Spleen (tissue), 11 donors: ENCODE results near the gene RUVBL1. TPM values are rescaled to one million over a fixed set of nuclear protein-coding genes. Genes with fewer than 3 reads are reported as not detected.

Source experiments
- DNase-seq: peaks from one replicate; pipeline ENCODE4 v3.0.0-alpha.2; 2020
- H3K27ac ChIP-seq, 8 donors: fragments of 200-600 bp; sonication (generic) in 7 of 8; 1 replicate in 4 of 8; 2 replicates in 4 of 8; pipeline versions ENCODE4 v1.5.0 to v1.8.0; 2016 to 2021; ENCODE audit warnings: inconsistent platforms in 4 of 8, mild to moderate bottlenecking in 4 of 8, moderate library complexity in 1 of 8
- H3K27me3 ChIP-seq, 7 donors: fragments of 200-600 bp; sonication (generic) in 6 of 7; replicated peaks in 1 of 7; 1 replicate in 4 of 7; 2 replicates in 3 of 7; pipeline versions ENCODE4 v1.5.0 to v1.8.0; 2016 to 2021; ENCODE audit warnings: inconsistent platforms in 3 of 7, mild to moderate bottlenecking in 1 of 7
- H3K36me3 ChIP-seq, 6 donors: fragments of 200-600 bp; sonication (generic) in 5 of 6; 1 replicate in 4 of 6; 2 replicates in 2 of 6; pipeline versions ENCODE4 v1.5.0 to v1.8.0; 2016 to 2021; ENCODE audit warnings: inconsistent platforms in 2 of 6
- H3K4me1 ChIP-seq, 6 donors: fragments of 200-600 bp; sonication (generic) in 5 of 6; 1 replicate in 3 of 6; 2 replicates in 3 of 6; pipeline versions ENCODE4 v1.5.0 to v1.8.0; 2016 to 2021; ENCODE audit warnings: inconsistent platforms in 3 of 6
- H3K4me3 ChIP-seq, 8 donors: fragments of 200-600 bp; sonication (generic) in 7 of 8; 1 replicate in 4 of 8; 2 replicates in 4 of 8; pipeline versions ENCODE4 v1.5.0 to v1.8.0; 2016 to 2021; ENCODE audit warnings: inconsistent platforms in 4 of 8, mild to moderate bottlenecking in 4 of 8, moderate library complexity in 2 of 8
- H3K9me3 ChIP-seq, 8 donors: fragments of 200-600 bp; sonication (generic) in 7 of 8; 1 replicate in 4 of 8; 2 replicates in 4 of 8; pipeline versions ENCODE4 v1.5.0 to v1.8.0; 2016 to 2021; ENCODE audit warnings: inconsistent platforms in 4 of 8
- POLR2A ChIP-seq, 3 donors: fragments of 450-650 bp; IDR thresholded peaks; one replicate each; pipeline ENCODE4 v1.5.1; 2017; ENCODE audit warnings: antibody characterized with exemption in 3 of 3, mild to moderate bottlenecking in 1 of 3
- POLR2AphosphoS5 ChIP-seq, 3 donors: sonication (generic); formaldehyde crosslinking; IDR thresholded peaks; one replicate each; pipeline ENCODE4 v1.5.1; 2017; ENCODE audit warnings: antibody characterized with exemption in 3 of 3
- WGBS, 5 donors: extraction: QIAGEN DNeasy Blood & Tissue Kit in 3 of 5; methylation state at CpG; one replicate each; pipeline versions ENCODE4 v1.1.5 to v1.1.7; 2013 to 2018; 5-methylcytosine and 5-hydroxymethylcytosine counted together
- intact Hi-C: fragments of 100-400 bp; cut with DNase I; formaldehyde crosslinking; loops from one replicate; pipeline ENCODE4 v1.15.0; 2023; ENCODE audit warnings: low total_unique reads
- polyA plus RNA-seq, 3 donors: library from polyadenylated mRNA; stranded (reverse); fragments of 200-250 nt; gene quantifications; one replicate each; pipeline ENCODE4 v1.2.1, GENCODE V29; 2013
- total RNA-seq, 7 donors: library from RNA; depleted of rRNA in 3 of 7; stranded (reverse); fragments of >200 nt in 3 of 7; fragmentation: NEBNext Ultra II Directional in 4 of 7; extraction: Animal tissue kit (Norgen Biotek cat#: 25700) in 4 of 7; gene quantifications; one replicate each; pipeline versions ENCODE4 v1.1.0 to v1.2.1, GENCODE V29; 2016 to 2021
- TF ChIP-seq, protein P1 (sequence below), 11 experiments: fragments of 200-600 bp in 7 of 11; fragments of 450-650 bp in 4 of 11; sonication (generic) in 4 of 11; IDR thresholded peaks in 8 of 11; conservative IDR thresholded peaks in 3 of 11; 1 replicate in 7 of 11; 2 replicates in 4 of 11; pipeline versions ENCODE4 v1.4.0 to v1.8.0; 2016 to 2021; ENCODE audit warnings: antibody characterized with exemption in 11 of 11, inconsistent platforms in 4 of 11, mild to moderate bottlenecking in 1 of 11
- donor health status: healthy with polysubstance abuse.
- donor health status: DM: no; HTN: no; CAD: no; lungs with moderate emphysema.
- donor health status: DM: no; HTN: no; CAD: no.
- donor health status: Bipolar disorder and iron deficiency.
- donor health status: healthy.
- donor health status: DM: no; HTN: no; CAD: no.
- donor health status: DM: yes; HTN: yes; CAD: no.

Gene RUVBL1
- total and polyA plus RNA-seq, 10 donors: 21.6 to 36.4 (median 29.4) TPM

DNA sequence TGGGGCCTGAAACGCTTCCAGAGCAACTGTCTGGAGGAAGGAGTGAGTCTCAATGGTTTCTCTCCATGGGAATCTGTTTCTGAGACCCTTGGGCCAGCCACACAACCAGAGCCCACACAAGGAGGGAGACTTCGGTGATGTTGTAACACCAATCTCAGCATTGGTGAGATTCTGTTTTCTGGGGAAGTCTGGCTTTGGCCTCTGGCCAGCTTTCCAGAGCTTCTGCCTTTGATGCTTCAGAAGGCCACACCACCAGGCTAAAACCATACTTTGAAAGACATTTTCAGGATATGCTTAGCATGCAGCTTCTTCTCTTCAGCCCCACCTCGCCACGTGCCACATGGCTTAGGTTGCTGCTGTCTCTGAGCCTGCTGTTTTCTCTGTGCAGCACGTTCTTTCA, 26.0 kb upstream of the RUVBL1 start:
- H3K27ac ChIP-seq: no peak overlapping the region
- no peaks in the 10 kb centered on the region for H3K36me3 ChIP-seq
- WGBS, 5 donors: 71 to 85% (median 74%) methylated on average over 5 of the region's 5 CpGs
- H3K4me1 ChIP-seq: peaks cover 7 to 22% (median 8%) of the 10 kb centered on the region in 6 donors
- DNase-seq: no peak
- no peak overlapping the region for H3K4me3 ChIP-seq
- H3K27me3 ChIP-seq: no peaks in the 10 kb centered on the region
- intact Hi-C loops: no loop called here
- TF ChIP-seq POLR2AphosphoS5 (IDR thresholded peaks at IDR 0.05) (no peak), POLR2A (IDR thresholded peaks at IDR 0.05) (no peak)
- TF ChIP-seq, protein P1, sequence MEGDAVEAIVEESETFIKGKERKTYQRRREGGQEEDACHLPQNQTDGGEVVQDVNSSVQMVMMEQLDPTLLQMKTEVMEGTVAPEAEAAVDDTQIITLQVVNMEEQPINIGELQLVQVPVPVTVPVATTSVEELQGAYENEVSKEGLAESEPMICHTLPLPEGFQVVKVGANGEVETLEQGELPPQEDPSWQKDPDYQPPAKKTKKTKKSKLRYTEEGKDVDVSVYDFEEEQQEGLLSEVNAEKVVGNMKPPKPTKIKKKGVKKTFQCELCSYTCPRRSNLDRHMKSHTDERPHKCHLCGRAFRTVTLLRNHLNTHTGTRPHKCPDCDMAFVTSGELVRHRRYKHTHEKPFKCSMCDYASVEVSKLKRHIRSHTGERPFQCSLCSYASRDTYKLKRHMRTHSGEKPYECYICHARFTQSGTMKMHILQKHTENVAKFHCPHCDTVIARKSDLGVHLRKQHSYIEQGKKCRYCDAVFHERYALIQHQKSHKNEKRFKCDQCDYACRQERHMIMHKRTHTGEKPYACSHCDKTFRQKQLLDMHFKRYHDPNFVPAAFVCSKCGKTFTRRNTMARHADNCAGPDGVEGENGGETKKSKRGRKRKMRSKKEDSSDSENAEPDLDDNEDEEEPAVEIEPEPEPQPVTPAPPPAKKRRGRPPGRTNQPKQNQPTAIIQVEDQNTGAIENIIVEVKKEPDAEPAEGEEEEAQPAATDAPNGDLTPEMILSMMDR (IDR thresholded peaks at IDR 0.05 in 8 of 11, conservative IDR thresholded peaks at IDR 0.05 in 3 of 11): no peak
- no peaks in the 10 kb centered on the region for H3K9me3 ChIP-seq

DNA sequence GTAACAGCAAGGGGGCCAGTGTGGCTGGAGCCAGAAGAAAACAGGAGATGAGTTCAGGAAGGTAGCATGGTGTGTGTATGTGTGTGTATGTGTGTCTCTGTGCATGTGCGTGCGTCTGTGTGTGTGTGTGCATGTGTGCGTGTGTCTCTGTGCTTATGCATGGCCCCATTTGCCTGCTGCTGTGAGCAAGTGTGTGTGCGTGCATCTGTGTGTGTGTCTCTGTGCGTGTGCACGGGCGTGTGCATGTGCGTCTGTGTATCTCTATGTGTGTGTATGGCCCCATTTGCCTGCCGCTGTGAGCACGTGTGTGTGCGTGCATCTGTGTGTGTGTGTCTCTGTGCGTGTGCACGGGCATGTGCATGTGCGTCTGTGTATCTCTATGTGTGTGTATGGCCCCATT, 22.6 kb upstream of the RUVBL1 start:
- H3K9me3 ChIP-seq: no peaks in the 10 kb centered on the region
- H3K36me3 ChIP-seq: no peaks in the 10 kb centered on the region
- WGBS, 5 donors: 90 to 98% (median 97%) methylated on average over 10 to 14 of the region's 14 CpGs
- no peaks in the 10 kb centered on the region for H3K27me3 ChIP-seq
- no peak for DNase-seq
- no peak overlapping the region for H3K4me3 ChIP-seq
- intact Hi-C loops: no loop called here
- no peak overlapping the region for H3K27ac ChIP-seq
- TF ChIP-seq POLR2A (IDR thresholded peaks at IDR 0.05): no peak
- TF ChIP-seq, protein P1 (IDR thresholded peaks at IDR 0.05 in 8 of 11, conservative IDR thresholded peaks at IDR 0.05 in 3 of 11): no peak
- peaks cover 0 to 16% (median 0%) of the 10 kb centered on the region in 6 donors for H3K4me1 ChIP-seq

- TF ChIP-seq POLR2A (IDR thresholded peaks at IDR 0.05): no peak
- TF ChIP-seq POLR2AphosphoS5 (IDR thresholded peaks at IDR 0.05): peak; percentile 8 to 43 (median 21)
- no peak for DNase-seq
- peak overlapping the region in 3 of 8 donors; percentile 47 to 60 (median 56) for H3K27ac ChIP-seq
- no peaks in the 10 kb centered on the region for H3K36me3 ChIP-seq
- intact Hi-C loops: no loop called here
- H3K4me1 ChIP-seq: peaks cover 0 to 16% (median 0%) of the 10 kb centered on the region in 6 donors
- H3K9me3 ChIP-seq: no peaks in the 10 kb centered on the region
- no peak overlapping the region for H3K4me3 ChIP-seq
- no peaks in the 10 kb centered on the region for H3K27me3 ChIP-seq
- 21 to 24% (median 22%) methylated on average over 5 to 6 of the region's 6 CpGs for WGBS, 5 donors
Measured at GRCh38 chr3:128145279-128145678, 21.7 kb upstream of the RUVBL1 start.

GRCh38 chr3:128144512-128145187, 21.0 kb upstream of the RUVBL1 start:
- peak overlapping the region in 4 of 8 donors; percentile 31 to 60 (median 52) for H3K27ac ChIP-seq
- intact Hi-C loops: no loop called here
- H3K4me1 ChIP-seq: peaks cover 0 to 13% (median 0%) of the 10 kb centered on the region in 6 donors
- H3K9me3 ChIP-seq: no peaks in the 10 kb centered on the region
- H3K4me3 ChIP-seq: no peak overlapping the region
- WGBS, 5 donors: 68 to 88% (median 70%) methylated on average over 5 of the region's 5 CpGs
- no peak for DNase-seq
- H3K36me3 ChIP-seq: no peaks in the 10 kb centered on the region
- TF ChIP-seq POLR2AphosphoS5 (IDR thresholded peaks at IDR 0.05) (no peak), POLR2A (IDR thresholded peaks at IDR 0.05) (no peak)
- no peaks in the 10 kb centered on the region for H3K27me3 ChIP-seq

- Histone ChIP-seq H3K36me3 (no peaks in the 10 kb centered on the region), H3K9me3 (no peaks in the 10 kb centered on the region), H3K27me3 (no peaks in the 10 kb centered on the region), H3K27ac (no peak overlapping the region), H3K4me3 (no peak overlapping the region), H3K4me1 (peaks cover 0 to 13% (median 0%) of the 10 kb centered on the region in 6 donors)
- WGBS, 5 donors: 84 to 97% (median 91%) methylated on average over 3 to 4 of the region's 4 CpGs
- intact Hi-C loops: no loop called here
- no peak for DNase-seq
- TF ChIP-seq POLR2AphosphoS5 (IDR thresholded peaks at IDR 0.05): no peak
- no peak for TF ChIP-seq POLR2A (IDR thresholded peaks at IDR 0.05)
- TF ChIP-seq, protein P1 (IDR thresholded peaks at IDR 0.05 in 8 of 11, conservative IDR thresholded peaks at IDR 0.05 in 3 of 11): no peak
Measured at GRCh38 chr3:128143496-128143895, 19.9 kb upstream of the RUVBL1 start.
